ENCODE results near the gene KLHL22. TPM values are rescaled to one million over a fixed set of nuclear protein-coding genes. Genes with fewer than 3 reads are reported as not detected.

Gene KLHL22
- total and polyA plus RNA-seq, 2 of the 8 experiments (the other 6 are each of a cell fraction or from before 2014, with no cell fraction given), result 9.4 to 16.2 TPM

GRCh38 chr22:20393705-20394476 lies 101.7 kb downstream of the KLHL22 start, which contains the start of gene ZNF74 (continued):
- TF ChIP-seq CBX8 (IDR thresholded peaks at IDR 0.05; ENCODE audit: borderline replicate concordance, low read depth, low read length) (no peak), KDM5A (IDR thresholded peaks at IDR 0.05; ENCODE audit: low read length) (no peak), TAF7 (optimal IDR thresholded peaks at IDR 0.05; ENCODE audit: borderline replicate concordance, low read depth, low read length) (no peak), HDAC2 (IDR thresholded peaks at IDR 0.05; ENCODE audit: borderline replicate concordance in 1 of 2, low read depth in 2 of 2, low read length in 2 of 2) (no peak), BCL11A (IDR thresholded peaks at IDR 0.05; ENCODE audit: low read depth in 2 of 2, low read length in 2 of 2) (no peak), POLR2A (IDR thresholded peaks at IDR 0.05; ENCODE audit: control extremely low read depth in 1 of 2, low read depth in 2 of 2, low read length in 2 of 2) (peak in 1 of 2 experiments; percentile 70; a peak in 2 of 3 replicates), CTCF (IDR thresholded peaks at IDR 0.05; ENCODE audit: control extremely low read depth in 1 of 3, insufficient read depth in 1 of 3, low read depth in 1 of 3, low read length in 3 of 3) (no peak), KDM4A (IDR thresholded peaks at IDR 0.05; ENCODE audit: low read depth, low read length, severe bottlenecking) (peak; percentile 83), RXRA (IDR thresholded peaks at IDR 0.05; ENCODE audit: insufficient read depth, low read depth, low read length) (no peak), RFX5 (IDR thresholded peaks at IDR 0.05; ENCODE audit: borderline replicate concordance, low read depth, low read length) (no peak), EP300 (IDR thresholded peaks at IDR 0.05; ENCODE audit: borderline replicate concordance in 1 of 2, low read depth in 2 of 2, low read length in 2 of 2) (no peak), RNF2 (IDR thresholded peaks at IDR 0.05; ENCODE audit: borderline replicate concordance, low read depth, low read length, missing control alignments, poor library complexity, severe bottlenecking) (no peak), PHF8 (conservative IDR thresholded peaks at IDR 0.05; ENCODE audit: low read depth, low read length) (peak; percentile 85), BACH1 (IDR thresholded peaks at IDR 0.05; ENCODE audit: low read length) (no peak), TBP (IDR thresholded peaks at IDR 0.05; ENCODE audit: low read depth, low read length) (peak; percentile 76), CREB1 (IDR thresholded peaks at IDR 0.05) (peak; percentile 83)
- TF ChIP-seq, protein P1, sequence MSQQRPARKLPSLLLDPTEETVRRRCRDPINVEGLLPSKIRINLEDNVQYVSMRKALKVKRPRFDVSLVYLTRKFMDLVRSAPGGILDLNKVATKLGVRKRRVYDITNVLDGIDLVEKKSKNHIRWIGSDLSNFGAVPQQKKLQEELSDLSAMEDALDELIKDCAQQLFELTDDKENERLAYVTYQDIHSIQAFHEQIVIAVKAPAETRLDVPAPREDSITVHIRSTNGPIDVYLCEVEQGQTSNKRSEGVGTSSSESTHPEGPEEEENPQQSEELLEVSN (IDR thresholded peaks at IDR 0.05), result peak; percentile 55
- TF ChIP-seq, protein P2, sequence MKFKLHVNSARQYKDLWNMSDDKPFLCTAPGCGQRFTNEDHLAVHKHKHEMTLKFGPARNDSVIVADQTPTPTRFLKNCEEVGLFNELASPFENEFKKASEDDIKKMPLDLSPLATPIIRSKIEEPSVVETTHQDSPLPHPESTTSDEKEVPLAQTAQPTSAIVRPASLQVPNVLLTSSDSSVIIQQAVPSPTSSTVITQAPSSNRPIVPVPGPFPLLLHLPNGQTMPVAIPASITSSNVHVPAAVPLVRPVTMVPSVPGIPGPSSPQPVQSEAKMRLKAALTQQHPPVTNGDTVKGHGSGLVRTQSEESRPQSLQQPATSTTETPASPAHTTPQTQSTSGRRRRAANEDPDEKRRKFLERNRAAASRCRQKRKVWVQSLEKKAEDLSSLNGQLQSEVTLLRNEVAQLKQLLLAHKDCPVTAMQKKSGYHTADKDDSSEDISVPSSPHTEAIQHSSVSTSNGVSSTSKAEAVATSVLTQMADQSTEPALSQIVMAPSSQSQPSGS (IDR thresholded peaks at IDR 0.05; ENCODE audit: low read length), result no peak

Data from H1 (cell line).